MM.1S (cell line): ENCODE data around the gene SLC10A1.

ENCODE experiments used
- DNase-seq: peaks from one replicate; pipeline ENCODE4 v3.0.0-alpha.2; 2015
- H2AFZ ChIP-seq: fragments of 300-600 bp; sonication (generic); 2 replicates; pipeline ENCODE4 v1.6.0; 2016; ENCODE audit warnings: antibody characterized with exemption, low read length
- H3F3A ChIP-seq: fragments of 300-600 bp; sonication (generic); 2 replicates; pipeline ENCODE4 v1.6.1; 2016; ENCODE audit warnings: mild to moderate bottlenecking, antibody characterized with exemption, low read length, moderate library complexity, mixed read lengths; ENCODE audit not compliant: insufficient read depth
- H3K27ac ChIP-seq: fragments of 300-600 bp; sonication (generic); 2 replicates; pipeline ENCODE4 v1.5.1; 2016; ENCODE audit warnings: mild to moderate bottlenecking, low read length
- H3K27me3 ChIP-seq: fragments of 300-600 bp; sonication (generic); replicated peaks from 2 replicates; pipeline ENCODE4 v1.6.0; 2016; ENCODE audit warnings: low read length; ENCODE audit not compliant: insufficient read depth
- H3K36me3 ChIP-seq: fragments of 300-600 bp; sonication (generic); replicated peaks from 2 replicates; pipeline ENCODE4 v1.6.1; 2016; ENCODE audit warnings: mild to moderate bottlenecking, low read length, mixed read lengths; ENCODE audit not compliant: insufficient read depth
- H3K4me1 ChIP-seq: fragments of 300-600 bp; sonication (generic); 2 replicates; pipeline ENCODE4 v1.6.1; 2016; ENCODE audit warnings: low read length, mixed read lengths
- H3K4me2 ChIP-seq: fragments of 300-600 bp; sonication (generic); 2 replicates; pipeline ENCODE4 v1.6.0; 2016; ENCODE audit warnings: low read depth, low read length
- H3K4me3 ChIP-seq: fragments of 300-600 bp; sonication (generic); 2 replicates; pipeline ENCODE4 v1.5.1; 2016; ENCODE audit warnings: low read length, mixed read lengths
- H3K79me2 ChIP-seq: fragments of 300-600 bp; sonication (generic); 2 replicates; pipeline ENCODE4 v1.6.1; 2016; ENCODE audit warnings: mixed run types, low read length, mixed read lengths
- H3K9ac ChIP-seq: fragments of 300-600 bp; sonication (generic); 2 replicates; pipeline ENCODE4 v1.6.1; 2016; ENCODE audit warnings: low read length, mixed read lengths
- H3K9me2 ChIP-seq: fragments of 300-600 bp; sonication (generic); replicated peaks from 2 replicates; pipeline ENCODE4 v1.6.1; 2016; ENCODE audit warnings: mild to moderate bottlenecking, low read length, mixed read lengths; ENCODE audit not compliant: insufficient read depth
- H3K9me3 ChIP-seq: fragments of 300-600 bp; sonication (generic); replicated peaks from 2 replicates; pipeline ENCODE4 v1.6.1; 2016; ENCODE audit warnings: mild to moderate bottlenecking, low read length, mixed read lengths; ENCODE audit not compliant: insufficient read depth
- H4K20me1 ChIP-seq: fragments of 300-600 bp; sonication (generic); 2 replicates; pipeline ENCODE4 v1.6.1; 2016; ENCODE audit warnings: mild to moderate bottlenecking, low read length, moderate library complexity, mixed read lengths; ENCODE audit not compliant: insufficient read depth
- CTCF ChIP-seq: fragments of 300-600 bp; sonication (generic); IDR thresholded peaks from 2 replicates; pipeline ENCODE4 v1.5.1; 2016; ENCODE audit warnings: antibody characterized with exemption, low read length, mixed read lengths
- EZH2 ChIP-seq: fragments of 300-600 bp; sonication (generic); optimal IDR thresholded peaks from 2 replicates; pipeline ENCODE3; 2017; ENCODE audit warnings: low read depth, mild to moderate bottlenecking, antibody characterized with exemption, low read length, mixed read lengths
- EZH2phosphoT487 ChIP-seq: fragments of 300-600 bp; sonication (generic); IDR thresholded peaks from 2 replicates; pipeline ENCODE4 v1.6.1; 2018; ENCODE audit warnings: antibody characterized with exemption, low read length

SLC10A1 gene

GRCh38 chr14:69844171-69844570 lies 47.1 kb upstream of the SLC10A1 start:
- no peak for DNase-seq
- Histone ChIP-seq H3K36me3 (no peaks in the 10 kb centered on the region), H4K20me1 (no peaks in the 10 kb centered on the region), H3K27ac (no peak overlapping the region), H3K9me2 (no peaks in the 10 kb centered on the region), H3K9me3 (no peaks in the 10 kb centered on the region), H3K4me2 (no peak overlapping the region), H2AFZ (no peak overlapping the region), H3K79me2 (no peaks in the 10 kb centered on the region), H3K4me1 (no peaks in the 10 kb centered on the region), H3F3A (no peaks in the 10 kb centered on the region), H3K4me3 (no peak overlapping the region), H3K27me3 (no peaks in the 10 kb centered on the region), H3K9ac (no peak overlapping the region)
- TF ChIP-seq EZH2phosphoT487: no peak
- TF ChIP-seq CTCF: no peak
- no peak for TF ChIP-seq EZH2

- no peaks in the 10 kb centered on the region for H4K20me1 ChIP-seq
- no peak overlapping the region for H2AFZ ChIP-seq
- H3K4me2 ChIP-seq: no peak overlapping the region
- no peak overlapping the region for H3K4me3 ChIP-seq
- H3K27me3 ChIP-seq: no peaks in the 10 kb centered on the region
- no peak overlapping the region for H3K27ac ChIP-seq
- no peaks in the 10 kb centered on the region for H3K4me1 ChIP-seq
- no peaks in the 10 kb centered on the region for H3K9me2 ChIP-seq
- no peaks in the 10 kb centered on the region for H3K36me3 ChIP-seq
- H3K9ac ChIP-seq: no peak overlapping the region
- DNase-seq: no peak
- H3K9me3 ChIP-seq: no peaks in the 10 kb centered on the region
- no peak for TF ChIP-seq EZH2
- no peak for TF ChIP-seq EZH2phosphoT487
- TF ChIP-seq CTCF: no peak
- H3K79me2 ChIP-seq: no peaks in the 10 kb centered on the region
- no peaks in the 10 kb centered on the region for H3F3A ChIP-seq
Measured at GRCh38 chr14:69842686-69843420, 45.8 kb upstream of the SLC10A1 start.

GRCh38 chr14:69841656-69842055 lies 44.6 kb upstream of the SLC10A1 start:
- Histone ChIP-seq H3K36me3 (no peaks in the 10 kb centered on the region), H3K4me2 (no peak overlapping the region), H3K9ac (no peak overlapping the region), H3K9me3 (no peaks in the 10 kb centered on the region), H3K4me1 (no peaks in the 10 kb centered on the region), H4K20me1 (no peaks in the 10 kb centered on the region), H2AFZ (no peak overlapping the region), H3K27ac (no peak overlapping the region), H3K27me3 (no peaks in the 10 kb centered on the region), H3K9me2 (no peaks in the 10 kb centered on the region), H3F3A (no peaks in the 10 kb centered on the region), H3K4me3 (no peak overlapping the region), H3K79me2 (no peaks in the 10 kb centered on the region)
- no peak for TF ChIP-seq EZH2phosphoT487
- no peak for TF ChIP-seq CTCF
- no peak for TF ChIP-seq EZH2
- no peak for DNase-seq
